ENCODE data around the gene MYO15B.
"Not testable (repeated sequence)": the region's sequence is repeated elsewhere in the genome, so short reads cannot be mapped to it uniquely, and the experiment has no call there.

MYO15B gene

GRCh38 chr17:75575728-75576127, 11.9 kb upstream of the MYO15B start:
- DNase-seq (ENCODE audit: low read depth) = no peak

GRCh38 chr17:75576661-75577060, 10.9 kb upstream of the MYO15B start:
- DNase-seq (ENCODE audit: low read depth) = no peak

- DNase-seq (ENCODE audit: low read depth) = peak; percentile 32
These were observed 6.4 kb upstream of the MYO15B start for GRCh38 chr17:75581121-75581725.

GRCh38 chr17:75583197-75583596, 4.4 kb upstream of the MYO15B start:
- not testable (repeated sequence) for DNase-seq (ENCODE audit: low read depth)

- DNase-seq (ENCODE audit: low read depth) = no peak
These were observed 2.8 kb upstream of the MYO15B start for GRCh38 chr17:75584849-75585175.

GRCh38 chr17:75588596-75589011, 1.0 kb downstream of the MYO15B start:
- DNase-seq (ENCODE audit: low read depth) = no peak

- peak; percentile 93 for DNase-seq (ENCODE audit: low read depth)
These were observed 1.7 kb downstream of the MYO15B start for GRCh38 chr17:75589012-75589918.

- DNase-seq (ENCODE audit: low read depth) = no peak
These were observed 2.3 kb downstream of the MYO15B start for GRCh38 chr17:75589919-75590303.

GRCh38 chr17:75590314-75590761, 2.7 kb downstream of the MYO15B start:
- DNase-seq (ENCODE audit: low read depth) = no peak

GRCh38 chr17:75590849-75591721, 3.5 kb downstream of the MYO15B start:
- DNase-seq (ENCODE audit: low read depth) = no peak

- DNase-seq (ENCODE audit: low read depth) = no peak
These were observed 4.2 kb downstream of the MYO15B start for GRCh38 chr17:75591722-75592302.

- DNase-seq (ENCODE audit: low read depth) = no peak
These were observed 4.9 kb downstream of the MYO15B start for GRCh38 chr17:75592348-75593020.

GRCh38 chr17:75593430-75593829, 5.8 kb downstream of the MYO15B start:
- DNase-seq (ENCODE audit: low read depth) = not testable (repeated sequence)

GRCh38 chr17:75594499-75595283, 7.1 kb downstream of the MYO15B start:
- no peak for DNase-seq (ENCODE audit: low read depth)

GRCh38 chr17:75595284-75595919, 7.8 kb downstream of the MYO15B start:
- DNase-seq (ENCODE audit: low read depth) = no peak

GRCh38 chr17:75595920-75596313, 8.3 kb downstream of the MYO15B start:
- no peak for DNase-seq (ENCODE audit: low read depth)

- DNase-seq (ENCODE audit: low read depth) = no peak
These were observed 8.9 kb downstream of the MYO15B start for GRCh38 chr17:75596320-75597087.

- peak; percentile 32 for DNase-seq (ENCODE audit: low read depth)
These were observed 13.7 kb downstream of the MYO15B start for GRCh38 chr17:75601057-75601987.

All from stimulated activated CD8-positive, alpha-beta memory T cell treated with anti-CD3 and anti-CD28 coated beads, Interleukin-12 subunit alpha, Interleukin-12 subunit beta, amount 100 ng/mL, for 1 hour (primary cell).